ENCODE results near the gene BCL6.

DNA sequence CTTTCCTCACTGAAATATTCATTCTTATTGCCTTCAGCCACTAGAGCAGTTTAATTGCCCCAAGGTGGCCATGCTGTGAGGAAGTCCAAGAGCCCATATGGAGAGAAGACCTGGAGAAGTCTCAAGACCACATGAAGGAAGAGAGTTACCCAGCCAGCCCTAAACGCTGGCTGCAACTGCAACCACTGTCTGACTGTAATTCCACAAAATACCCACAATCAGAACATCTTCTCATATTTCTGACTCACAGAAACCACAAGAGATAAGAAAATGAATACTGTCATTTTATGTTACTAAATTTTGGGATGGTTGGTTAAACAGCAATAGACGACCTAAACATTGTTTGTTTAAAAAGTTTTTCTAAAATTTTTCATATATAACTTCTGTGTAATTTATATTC lies 60.4 kb downstream of the BCL6 start:
- TF ChIP-seq, protein P1, sequence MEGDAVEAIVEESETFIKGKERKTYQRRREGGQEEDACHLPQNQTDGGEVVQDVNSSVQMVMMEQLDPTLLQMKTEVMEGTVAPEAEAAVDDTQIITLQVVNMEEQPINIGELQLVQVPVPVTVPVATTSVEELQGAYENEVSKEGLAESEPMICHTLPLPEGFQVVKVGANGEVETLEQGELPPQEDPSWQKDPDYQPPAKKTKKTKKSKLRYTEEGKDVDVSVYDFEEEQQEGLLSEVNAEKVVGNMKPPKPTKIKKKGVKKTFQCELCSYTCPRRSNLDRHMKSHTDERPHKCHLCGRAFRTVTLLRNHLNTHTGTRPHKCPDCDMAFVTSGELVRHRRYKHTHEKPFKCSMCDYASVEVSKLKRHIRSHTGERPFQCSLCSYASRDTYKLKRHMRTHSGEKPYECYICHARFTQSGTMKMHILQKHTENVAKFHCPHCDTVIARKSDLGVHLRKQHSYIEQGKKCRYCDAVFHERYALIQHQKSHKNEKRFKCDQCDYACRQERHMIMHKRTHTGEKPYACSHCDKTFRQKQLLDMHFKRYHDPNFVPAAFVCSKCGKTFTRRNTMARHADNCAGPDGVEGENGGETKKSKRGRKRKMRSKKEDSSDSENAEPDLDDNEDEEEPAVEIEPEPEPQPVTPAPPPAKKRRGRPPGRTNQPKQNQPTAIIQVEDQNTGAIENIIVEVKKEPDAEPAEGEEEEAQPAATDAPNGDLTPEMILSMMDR (IDR thresholded peaks at IDR 0.05) = no peak
- TF ChIP-seq EP300 (IDR thresholded peaks at IDR 0.05) (no peak), POLR2A (IDR thresholded peaks at IDR 0.05) (no peak)

Measured in ovary (tissue), 3 donors.